AG09309 (cell line): ENCODE data around the gene MLX.
"Not testable (repeated sequence)": the region's sequence is repeated elsewhere in the genome, so short reads cannot be mapped to it uniquely, and the experiment has no call there.

Experiments used
- DNase-seq: peaks from one replicate; pipeline ENCODE4 v3.0.0-alpha.2; 2010; ENCODE audit warnings: low read depth
- H3K4me3 ChIP-seq: 2 replicates; pipeline ENCODE4 v1.5.1; 2011; ENCODE audit warnings: mild to moderate bottlenecking, low read depth, low read length, moderate library complexity; ENCODE audit not compliant: control insufficient read depth
- TF ChIP-seq, protein P1 (sequence below): IDR thresholded peaks from 2 replicates; pipeline ENCODE4 v1.5.1; 2011; ENCODE audit warnings: mild to moderate bottlenecking, low read depth, low read length, inconsistent platforms; ENCODE audit not compliant: insufficient read depth, control insufficient read depth; ENCODE audit errors: missing control alignments

Gene MLX

DNA sequence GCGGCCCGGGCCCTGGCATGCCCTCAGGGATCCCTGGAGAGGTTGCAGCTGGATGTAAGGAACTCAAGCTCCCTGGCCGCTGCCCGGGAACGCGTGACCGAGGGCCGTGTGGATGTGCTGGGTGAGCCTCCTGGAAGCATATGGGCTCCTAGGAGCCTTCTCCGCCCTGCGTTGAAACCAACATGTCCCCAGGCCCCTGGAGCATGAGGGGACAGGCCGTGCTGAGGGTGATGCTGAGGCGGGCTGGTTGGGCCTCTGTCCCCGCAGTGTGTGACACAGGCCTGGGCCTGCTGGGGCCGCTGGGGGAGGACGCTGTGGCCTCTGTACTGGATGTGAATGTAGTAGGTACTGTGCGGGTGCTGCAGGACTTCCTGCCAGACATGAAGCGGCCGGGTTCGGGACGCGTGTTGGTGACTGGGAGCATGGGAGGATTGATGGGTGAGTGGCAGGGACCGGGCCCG is 19.9 kb upstream of the MLX start:
- no peak overlapping the region for H3K4me3 ChIP-seq
- TF ChIP-seq, protein P1, sequence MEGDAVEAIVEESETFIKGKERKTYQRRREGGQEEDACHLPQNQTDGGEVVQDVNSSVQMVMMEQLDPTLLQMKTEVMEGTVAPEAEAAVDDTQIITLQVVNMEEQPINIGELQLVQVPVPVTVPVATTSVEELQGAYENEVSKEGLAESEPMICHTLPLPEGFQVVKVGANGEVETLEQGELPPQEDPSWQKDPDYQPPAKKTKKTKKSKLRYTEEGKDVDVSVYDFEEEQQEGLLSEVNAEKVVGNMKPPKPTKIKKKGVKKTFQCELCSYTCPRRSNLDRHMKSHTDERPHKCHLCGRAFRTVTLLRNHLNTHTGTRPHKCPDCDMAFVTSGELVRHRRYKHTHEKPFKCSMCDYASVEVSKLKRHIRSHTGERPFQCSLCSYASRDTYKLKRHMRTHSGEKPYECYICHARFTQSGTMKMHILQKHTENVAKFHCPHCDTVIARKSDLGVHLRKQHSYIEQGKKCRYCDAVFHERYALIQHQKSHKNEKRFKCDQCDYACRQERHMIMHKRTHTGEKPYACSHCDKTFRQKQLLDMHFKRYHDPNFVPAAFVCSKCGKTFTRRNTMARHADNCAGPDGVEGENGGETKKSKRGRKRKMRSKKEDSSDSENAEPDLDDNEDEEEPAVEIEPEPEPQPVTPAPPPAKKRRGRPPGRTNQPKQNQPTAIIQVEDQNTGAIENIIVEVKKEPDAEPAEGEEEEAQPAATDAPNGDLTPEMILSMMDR: no peak
- no peak for DNase-seq

DNA sequence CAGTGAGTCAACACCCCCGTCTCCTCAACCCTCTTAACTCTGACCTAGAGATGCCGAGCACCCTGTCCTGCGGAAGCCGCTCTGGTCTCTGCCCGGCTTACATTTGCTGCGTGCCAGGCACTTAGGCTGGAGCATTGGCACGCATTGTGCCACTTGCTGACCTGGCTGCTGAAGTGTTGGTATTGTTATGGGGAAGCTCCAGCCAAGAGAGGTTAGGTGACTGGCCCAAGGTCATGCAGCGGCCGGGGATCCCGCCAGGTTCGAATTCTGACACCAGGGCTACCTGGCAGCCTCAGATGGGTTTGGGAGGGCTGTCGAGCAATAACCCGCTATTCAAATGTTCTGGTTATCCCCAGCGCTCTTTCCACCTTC is 19.2 kb upstream of the MLX start:
- H3K4me3 ChIP-seq: no peak overlapping the region
- DNase-seq: no peak
- TF ChIP-seq, protein P1: no peak

DNA sequence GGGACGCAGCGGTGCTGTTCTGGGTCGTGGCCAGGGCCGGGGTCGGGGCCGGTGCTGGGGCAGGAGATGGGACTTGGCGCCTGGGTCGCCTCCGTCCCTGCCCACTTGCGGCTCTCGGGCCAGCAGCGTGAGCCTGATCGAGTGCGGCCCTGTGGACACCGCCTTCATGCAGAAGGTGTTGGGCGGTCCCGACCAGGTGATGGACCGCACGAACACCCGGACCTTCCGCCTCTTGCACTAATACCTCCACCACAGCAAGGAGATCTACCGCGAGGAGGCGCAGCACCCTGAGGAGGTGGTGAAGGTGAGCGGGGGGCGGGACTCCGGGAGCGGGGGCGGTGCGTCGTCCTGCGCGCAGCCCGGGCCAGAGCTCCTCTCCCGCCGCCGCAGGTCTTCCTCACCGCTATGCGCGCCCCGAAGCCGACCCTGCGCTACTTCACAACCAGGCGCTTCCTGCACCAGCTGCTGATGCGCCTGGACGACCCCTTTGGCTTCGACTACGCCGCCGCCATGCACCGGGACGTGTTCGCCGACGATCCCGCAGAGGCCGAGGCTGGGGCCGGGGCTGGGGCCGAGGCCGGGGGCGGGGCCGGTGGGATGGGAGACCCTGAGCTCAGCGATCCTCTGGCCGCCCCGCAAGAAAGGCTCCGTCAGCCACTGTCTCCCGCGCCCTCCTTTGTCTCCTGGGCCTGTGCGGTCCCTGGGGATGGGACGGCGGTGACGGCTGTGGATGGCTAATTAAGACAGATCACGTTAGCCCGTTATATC is 18.6 kb upstream of the MLX start:
- no peak for DNase-seq
- TF ChIP-seq, protein P1: no peak
- no peak overlapping the region for H3K4me3 ChIP-seq

DNA sequence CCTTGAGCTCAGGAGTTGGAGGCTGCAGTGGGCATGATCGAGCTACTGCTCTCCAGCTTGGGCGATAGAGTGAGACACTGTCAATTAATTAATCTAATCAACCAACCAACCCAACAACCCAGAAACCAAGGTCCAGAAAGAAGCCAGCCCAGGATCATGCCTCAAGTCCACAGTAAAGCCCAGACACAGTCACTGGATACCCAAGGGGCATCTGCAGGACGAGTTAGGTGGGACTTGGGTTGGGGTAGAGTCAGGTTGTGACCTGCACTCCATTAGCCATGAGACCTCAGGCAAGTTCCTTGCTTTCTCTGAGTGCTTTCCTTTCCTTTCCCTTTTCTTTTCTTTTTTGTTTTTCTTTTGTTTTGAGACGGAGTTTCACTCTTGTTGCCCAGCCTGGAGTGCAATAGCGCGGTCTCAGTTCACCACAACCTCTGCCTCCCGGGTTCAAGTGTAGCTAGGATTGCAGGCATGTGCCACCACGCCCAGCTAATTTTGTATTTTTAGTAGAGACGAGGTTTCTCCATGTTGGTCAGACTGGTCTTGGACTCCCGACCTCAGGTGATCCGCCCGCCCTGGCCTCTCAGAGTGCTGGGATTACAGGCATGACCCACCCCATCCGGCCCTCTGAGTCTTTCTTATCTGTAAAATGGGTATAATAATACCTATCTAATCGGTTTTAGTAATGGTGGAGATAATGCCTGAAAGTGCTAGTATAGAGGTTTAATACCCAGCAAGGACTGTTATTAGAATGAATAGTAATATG is 17.7 kb upstream of the MLX start:
- DNase-seq: no peak
- TF ChIP-seq, protein P1: no peak
- no peak overlapping the region for H3K4me3 ChIP-seq

DNA sequence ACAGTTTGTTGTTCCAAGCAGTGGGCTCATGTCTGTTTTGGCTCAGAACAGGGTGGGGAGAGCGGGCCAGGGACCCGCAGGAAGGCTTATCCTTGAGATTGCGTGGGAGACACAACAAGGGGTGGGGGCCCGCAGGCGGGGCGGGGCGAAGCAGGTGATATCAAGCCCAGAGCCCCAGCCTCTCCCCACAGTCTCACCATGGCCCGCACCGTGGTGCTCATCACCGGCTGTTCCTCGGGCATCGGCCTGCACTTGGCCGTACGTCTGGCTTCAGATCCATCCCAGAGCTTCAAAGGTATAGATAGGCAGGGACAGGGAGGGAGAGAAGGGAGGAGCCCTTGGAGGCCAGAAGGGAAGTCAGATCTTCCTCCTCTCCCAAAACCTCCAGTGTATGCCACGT is 14.2 kb upstream of the MLX start, which contains the start of gene HSD17B1:
HSD17B1 (plus strand) TSS at position 188 of the 400 bp plus-strand sequence; CDS start at position 199, 11 bp downstream.
- H3K4me3 ChIP-seq: peak within 1 kb of the TSS; percentile 97
- not testable (repeated sequence) for DNase-seq

DNA sequence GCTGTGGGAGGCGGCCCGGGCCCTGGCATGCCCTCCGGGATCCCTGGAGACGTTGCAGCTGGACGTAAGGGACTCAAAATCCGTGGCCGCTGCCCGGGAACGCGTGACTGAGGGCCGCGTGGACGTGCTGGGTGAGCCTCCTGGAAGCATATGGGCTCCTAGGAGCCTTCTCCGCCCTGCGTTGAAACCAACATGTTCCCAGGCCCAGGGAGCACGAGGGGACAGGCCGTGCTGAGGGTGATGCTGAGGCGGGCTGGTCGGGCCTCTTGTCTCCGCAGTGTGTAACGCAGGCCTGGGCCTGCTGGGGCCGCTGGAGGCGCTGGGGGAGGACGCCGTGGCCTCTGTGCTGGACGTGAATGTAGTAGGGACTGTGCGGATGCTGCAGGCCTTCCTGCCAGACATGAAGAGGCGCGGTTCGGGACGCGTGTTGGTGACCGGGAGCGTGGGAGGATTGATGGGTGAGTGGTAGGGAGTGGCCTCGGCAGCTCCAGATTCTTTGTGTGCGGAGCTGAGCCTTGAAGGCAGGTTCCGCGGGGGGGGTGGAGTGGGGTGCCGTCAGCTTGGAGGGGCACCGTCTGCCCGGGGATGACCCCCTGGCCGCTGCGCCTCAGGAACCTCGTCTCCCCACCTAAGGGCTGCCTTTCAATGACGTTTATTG is 13.6 kb upstream of the MLX start:
- DNase-seq: no peak
- peak overlapping the region; percentile 97 for H3K4me3 ChIP-seq
- TF ChIP-seq, protein P1: no peak
